ENCODE results near the gene CYP19A1.

The CYP19A1 gene

DNA sequence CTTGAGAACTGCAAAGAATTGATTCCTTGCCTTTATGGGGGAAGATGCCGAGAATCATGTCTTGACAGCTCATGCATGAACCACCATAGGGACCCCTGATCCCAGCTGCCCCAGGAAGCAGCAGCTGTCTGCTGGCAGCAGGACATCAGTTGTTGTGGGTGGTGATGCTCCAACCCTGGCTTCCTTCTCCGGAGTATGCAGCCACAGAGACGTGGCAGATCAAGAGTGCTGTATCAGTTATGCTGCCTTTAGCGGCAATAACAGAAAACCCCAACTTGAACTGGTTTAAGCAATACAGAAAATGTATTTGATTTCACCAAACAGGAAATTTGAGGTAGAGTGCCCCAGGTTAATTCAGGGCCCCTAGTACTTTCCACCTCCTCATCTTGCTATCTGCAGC is 151.5 kb downstream of the CYP19A1 start:
- Histone ChIP-seq H3K4me3 (ENCODE audit: low read depth, low read length) (no peak overlapping the region), H3K9me3 (ENCODE audit: control insufficient read depth, insufficient read depth, low read depth, low read length) (no peaks in the 10 kb centered on the region), H3K4me1 (ENCODE audit: control insufficient read depth, insufficient read depth, low read length) (no peaks in the 10 kb centered on the region), H3K36me3 (ENCODE audit: control insufficient read depth in 2 of 2, insufficient read depth in 1 of 2, low read length in 2 of 2) (no peaks in the 10 kb centered on the region), H3K27ac (ENCODE audit: extremely low read depth, low read depth, low read length) (no peak overlapping the region)
- ChIA-PET POLR2A (no interaction called here), CTCF (interaction anchor here (1.0 to 1.7 kb wide), 2 partner anchors 24 to 54 kb away, joined by 3 to 7 read pairs; no protein-coding TSS in a partner anchor)
- TF ChIP-seq FEZF1 (tag by site-specific recombination; IDR thresholded peaks at IDR 0.05) (no peak), ZFP3 (tag by site-specific recombination; IDR thresholded peaks at IDR 0.05; ENCODE audit: low read depth) (no peak), ZNF391 (tag by site-specific recombination; IDR thresholded peaks at IDR 0.05; ENCODE audit: borderline replicate concordance, low read depth) (no peak), ZBTB8A (tag by site-specific recombination; IDR thresholded peaks at IDR 0.05) (no peak), BCL11B (tag by site-specific recombination; IDR thresholded peaks at IDR 0.05; ENCODE audit: low read depth) (no peak), ZNF16 (tag by site-specific recombination; IDR thresholded peaks at IDR 0.05; ENCODE audit: low read depth) (no peak), TCF7L2 (IDR thresholded peaks at IDR 0.05; ENCODE audit: borderline replicate concordance, low read depth, low read length) (no peak), ZNF677 (tag by site-specific recombination; IDR thresholded peaks at IDR 0.05) (no peak), BCL11A (tag by site-specific recombination; IDR thresholded peaks at IDR 0.05; ENCODE audit: low read depth) (no peak), ZSCAN23 (tag by site-specific recombination; IDR thresholded peaks at IDR 0.05) (no peak)
- TF ChIP-seq, protein P1, sequence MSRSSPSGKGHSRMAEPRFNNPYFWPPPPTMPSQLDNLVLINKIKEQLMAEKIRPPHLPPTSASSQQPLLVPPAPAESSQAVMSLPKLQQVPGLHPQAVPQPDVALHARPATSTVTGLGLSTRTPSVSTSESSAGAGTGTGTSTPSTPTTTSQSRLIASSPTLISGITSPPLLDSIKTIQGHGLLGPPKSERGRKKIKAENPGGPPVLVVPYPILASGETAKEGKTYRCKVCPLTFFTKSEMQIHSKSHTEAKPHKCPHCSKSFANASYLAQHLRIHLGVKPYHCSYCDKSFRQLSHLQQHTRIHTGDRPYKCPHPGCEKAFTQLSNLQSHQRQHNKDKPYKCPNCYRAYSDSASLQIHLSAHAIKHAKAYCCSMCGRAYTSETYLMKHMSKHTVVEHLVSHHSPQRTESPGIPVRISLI (tag by site-specific recombination; IDR thresholded peaks at IDR 0.05) = no peak
- TF ChIP-seq, protein P2, sequence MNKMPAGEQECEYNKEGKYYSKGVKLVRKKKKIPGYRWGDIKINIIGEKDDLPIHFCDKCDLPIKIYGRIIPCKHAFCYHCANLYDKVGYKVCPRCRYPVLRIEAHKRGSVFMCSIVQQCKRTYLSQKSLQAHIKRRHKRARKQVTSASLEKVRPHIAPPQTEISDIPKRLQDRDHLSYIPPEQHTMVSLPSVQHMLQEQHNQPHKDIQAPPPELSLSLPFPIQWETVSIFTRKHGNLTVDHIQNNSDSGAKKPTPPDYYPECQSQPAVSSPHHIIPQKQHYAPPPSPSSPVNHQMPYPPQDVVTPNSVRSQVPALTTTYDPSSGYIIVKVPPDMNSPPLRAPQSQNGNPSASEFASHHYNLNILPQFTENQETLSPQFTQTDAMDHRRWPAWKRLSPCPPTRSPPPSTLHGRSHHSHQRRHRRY (tag by site-specific recombination; IDR thresholded peaks at IDR 0.05) = no peak
- TF ChIP-seq, protein P3, sequence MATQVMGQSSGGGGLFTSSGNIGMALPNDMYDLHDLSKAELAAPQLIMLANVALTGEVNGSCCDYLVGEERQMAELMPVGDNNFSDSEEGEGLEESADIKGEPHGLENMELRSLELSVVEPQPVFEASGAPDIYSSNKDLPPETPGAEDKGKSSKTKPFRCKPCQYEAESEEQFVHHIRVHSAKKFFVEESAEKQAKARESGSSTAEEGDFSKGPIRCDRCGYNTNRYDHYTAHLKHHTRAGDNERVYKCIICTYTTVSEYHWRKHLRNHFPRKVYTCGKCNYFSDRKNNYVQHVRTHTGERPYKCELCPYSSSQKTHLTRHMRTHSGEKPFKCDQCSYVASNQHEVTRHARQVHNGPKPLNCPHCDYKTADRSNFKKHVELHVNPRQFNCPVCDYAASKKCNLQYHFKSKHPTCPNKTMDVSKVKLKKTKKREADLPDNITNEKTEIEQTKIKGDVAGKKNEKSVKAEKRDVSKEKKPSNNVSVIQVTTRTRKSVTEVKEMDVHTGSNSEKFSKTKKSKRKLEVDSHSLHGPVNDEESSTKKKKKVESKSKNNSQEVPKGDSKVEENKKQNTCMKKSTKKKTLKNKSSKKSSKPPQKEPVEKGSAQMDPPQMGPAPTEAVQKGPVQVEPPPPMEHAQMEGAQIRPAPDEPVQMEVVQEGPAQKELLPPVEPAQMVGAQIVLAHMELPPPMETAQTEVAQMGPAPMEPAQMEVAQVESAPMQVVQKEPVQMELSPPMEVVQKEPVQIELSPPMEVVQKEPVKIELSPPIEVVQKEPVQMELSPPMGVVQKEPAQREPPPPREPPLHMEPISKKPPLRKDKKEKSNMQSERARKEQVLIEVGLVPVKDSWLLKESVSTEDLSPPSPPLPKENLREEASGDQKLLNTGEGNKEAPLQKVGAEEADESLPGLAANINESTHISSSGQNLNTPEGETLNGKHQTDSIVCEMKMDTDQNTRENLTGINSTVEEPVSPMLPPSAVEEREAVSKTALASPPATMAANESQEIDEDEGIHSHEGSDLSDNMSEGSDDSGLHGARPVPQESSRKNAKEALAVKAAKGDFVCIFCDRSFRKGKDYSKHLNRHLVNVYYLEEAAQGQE (tag by site-specific recombination; IDR thresholded peaks at IDR 0.05) = no peak

DNA sequence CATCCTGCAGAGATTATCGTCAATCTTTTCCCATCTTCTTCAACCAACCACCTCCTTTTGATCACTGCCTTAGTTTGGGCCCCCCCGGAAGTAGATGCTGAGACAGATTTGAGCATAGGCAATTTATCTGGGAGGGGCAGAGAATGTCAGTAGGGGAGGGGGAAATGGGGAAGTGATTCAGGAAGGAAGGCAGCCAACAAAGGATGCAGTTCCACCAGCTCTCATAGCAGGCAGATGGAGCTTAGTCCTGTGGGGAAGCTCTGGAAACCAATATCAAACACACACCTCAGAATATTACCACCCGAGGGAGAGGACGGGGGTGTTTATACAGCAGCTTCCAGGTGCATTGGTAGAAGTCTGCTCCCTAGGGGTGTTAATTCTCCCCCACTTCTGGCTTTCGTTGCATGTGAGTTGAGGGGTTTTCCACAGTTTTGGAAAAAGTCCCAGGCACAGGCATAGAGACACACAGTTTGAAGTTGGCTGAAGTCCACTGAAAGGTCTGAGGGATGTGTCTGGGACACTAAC is 152.2 kb downstream of the CYP19A1 start:
- Histone ChIP-seq H3K36me3 (ENCODE audit: control insufficient read depth in 2 of 2, insufficient read depth in 1 of 2, low read length in 2 of 2) (no peaks in the 10 kb centered on the region), H3K9me3 (ENCODE audit: control insufficient read depth, insufficient read depth, low read depth, low read length) (no peaks in the 10 kb centered on the region), H3K4me1 (ENCODE audit: control insufficient read depth, insufficient read depth, low read length) (no peaks in the 10 kb centered on the region), H3K27ac (ENCODE audit: extremely low read depth, low read depth, low read length) (no peak overlapping the region), H3K4me3 (ENCODE audit: low read depth, low read length) (no peak overlapping the region)
- CTCF ChIA-PET = interaction anchor here (1.0 to 1.7 kb wide), 2 partner anchors 23 to 53 kb away, joined by 3 to 7 read pairs; no protein-coding TSS in a partner anchor
- POLR2A ChIA-PET = no interaction called here
- TF ChIP-seq ZNF121 (tag by site-specific recombination; IDR thresholded peaks at IDR 0.05) (no peak), ZNF521 (tag by site-specific recombination; IDR thresholded peaks at IDR 0.05) (no peak), ZNF23 (tag by site-specific recombination; IDR thresholded peaks at IDR 0.05; ENCODE audit: borderline replicate concordance) (no peak), ZNF292 (tag by site-specific recombination; IDR thresholded peaks at IDR 0.05; ENCODE audit: borderline replicate concordance, low read depth) (no peak)
- TF ChIP-seq, protein P4, sequence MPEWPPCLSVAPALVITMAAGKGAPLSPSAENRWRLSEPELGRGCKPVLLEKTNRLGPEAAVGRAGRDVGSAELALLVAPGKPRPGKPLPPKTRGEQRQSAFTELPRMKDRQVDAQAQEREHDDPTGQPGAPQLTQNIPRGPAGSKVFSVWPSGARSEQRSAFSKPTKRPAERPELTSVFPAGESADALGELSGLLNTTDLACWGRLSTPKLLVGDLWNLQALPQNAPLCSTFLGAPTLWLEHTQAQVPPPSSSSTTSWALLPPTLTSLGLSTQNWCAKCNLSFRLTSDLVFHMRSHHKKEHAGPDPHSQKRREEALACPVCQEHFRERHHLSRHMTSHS (tag by site-specific recombination; IDR thresholded peaks at IDR 0.05) = no peak
